Adrenal gland (tissue), 5 donors: ENCODE measurements around the gene PRKG1.

Source experiments
- POLR2A ChIP-seq, 2 donors: fragments of 450-650 bp; IDR thresholded peaks; one replicate each; pipeline ENCODE4 v1.6.1; 2017; ENCODE audit warnings: antibody characterized with exemption in 2 of 2, mild to moderate bottlenecking in 2 of 2, moderate library complexity in 1 of 2
- TF ChIP-seq, protein P1 (sequence below), 6 experiments: fragments of 450-650 bp in 4 of 6; fragments of 200-600 bp in 2 of 6; sonication (generic) in 1 of 6; IDR thresholded peaks; 1 replicate in 5 of 6; 2 replicates in 1 of 6; pipeline versions ENCODE4 v1.5.1 to v1.8.0; 2016 to 2021; ENCODE audit warnings: antibody characterized with exemption in 6 of 6, mild to moderate bottlenecking in 2 of 6, moderate library complexity in 1 of 6
- donor health status: DM: no; HTN: no; CAD: no.

GRCh38 chr10:51425431-51425830 lies 351.1 kb downstream of the PRKG1 start:
- TF ChIP-seq POLR2A (IDR thresholded peaks at IDR 0.05): no peak
- TF ChIP-seq, protein P1, sequence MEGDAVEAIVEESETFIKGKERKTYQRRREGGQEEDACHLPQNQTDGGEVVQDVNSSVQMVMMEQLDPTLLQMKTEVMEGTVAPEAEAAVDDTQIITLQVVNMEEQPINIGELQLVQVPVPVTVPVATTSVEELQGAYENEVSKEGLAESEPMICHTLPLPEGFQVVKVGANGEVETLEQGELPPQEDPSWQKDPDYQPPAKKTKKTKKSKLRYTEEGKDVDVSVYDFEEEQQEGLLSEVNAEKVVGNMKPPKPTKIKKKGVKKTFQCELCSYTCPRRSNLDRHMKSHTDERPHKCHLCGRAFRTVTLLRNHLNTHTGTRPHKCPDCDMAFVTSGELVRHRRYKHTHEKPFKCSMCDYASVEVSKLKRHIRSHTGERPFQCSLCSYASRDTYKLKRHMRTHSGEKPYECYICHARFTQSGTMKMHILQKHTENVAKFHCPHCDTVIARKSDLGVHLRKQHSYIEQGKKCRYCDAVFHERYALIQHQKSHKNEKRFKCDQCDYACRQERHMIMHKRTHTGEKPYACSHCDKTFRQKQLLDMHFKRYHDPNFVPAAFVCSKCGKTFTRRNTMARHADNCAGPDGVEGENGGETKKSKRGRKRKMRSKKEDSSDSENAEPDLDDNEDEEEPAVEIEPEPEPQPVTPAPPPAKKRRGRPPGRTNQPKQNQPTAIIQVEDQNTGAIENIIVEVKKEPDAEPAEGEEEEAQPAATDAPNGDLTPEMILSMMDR (IDR thresholded peaks at IDR 0.05): no peak
